Heart right ventricle (tissue), 16 donors: ENCODE measurements around the gene TOMM5. TPM values are rescaled to one million over a fixed set of nuclear protein-coding genes. Genes with fewer than 3 reads are reported as not detected.

Experiments used
- ATAC-seq, 8 donors: fragments of 200-7000 bp; cut with Tn5 transposase; one replicate each; pipeline ENCODE4 v1.9.1; 2020; ENCODE audit warnings: mild to moderate bottlenecking in 8 of 8, moderate library complexity in 8 of 8, moderate number of reproducible peaks in 1 of 8
- DNase-seq, 2 donors: peaks; one replicate each; pipeline ENCODE4 v3.0.0-alpha.2; 2020
- H3K27ac ChIP-seq, 10 donors: fragments of 200-600 bp; sonication (generic) in 2 of 10; one replicate each; pipeline versions ENCODE4 v1.5.0 to v1.8.0; 2020 to 2022; ENCODE audit warnings: mild to moderate bottlenecking in 3 of 10
- H3K27me3 ChIP-seq, 7 donors: fragments of 200-600 bp; one replicate each; pipeline ENCODE4 v1.8.0; 2021 to 2022; ENCODE audit warnings: mild to moderate bottlenecking in 2 of 7
- H3K36me3 ChIP-seq, 9 donors: fragments of 200-600 bp; sonication (generic) in 1 of 9; one replicate each; pipeline versions ENCODE4 v1.5.0 to v1.8.0; 2020 to 2022; ENCODE audit warnings: mild to moderate bottlenecking in 2 of 9
- H3K4me1 ChIP-seq, 9 donors: fragments of 200-600 bp; sonication (generic) in 1 of 9; one replicate each; pipeline versions ENCODE4 v1.5.0 to v1.8.0; 2020 to 2022; ENCODE audit warnings: mild to moderate bottlenecking in 4 of 9
- H3K4me3 ChIP-seq, 10 donors: fragments of 200-600 bp; sonication (generic) in 2 of 10; one replicate each; pipeline versions ENCODE4 v1.5.0 to v1.8.0; 2020 to 2022; ENCODE audit warnings: mild to moderate bottlenecking in 7 of 10, moderate library complexity in 2 of 10
- H3K9me3 ChIP-seq, 11 donors: fragments of 200-600 bp in 10 of 11; sonication (generic) in 2 of 11; one replicate each; pipeline versions ENCODE4 v1.5.0 to v1.8.0; 2013 to 2022; ENCODE audit warnings: mild to moderate bottlenecking in 2 of 11, control low read depth in 1 of 11, moderate library complexity in 1 of 11
- CTCF ChIP-seq, 9 donors: fragments of 200-600 bp; sonication (generic) in 2 of 9; IDR thresholded peaks; one replicate each; pipeline versions ENCODE4 v1.5.0 to v1.8.0; 2021 to 2022; ENCODE audit warnings: antibody characterized with exemption in 9 of 9, mild to moderate bottlenecking in 5 of 9, moderate library complexity in 1 of 9
- intact Hi-C, 10 donors: fragments of 100-400 bp; cut with DNase I; formaldehyde crosslinking; loops; one replicate each; pipeline versions ENCODE4 v1.11.1 to v1.14.2; 2022
- polyA plus RNA-seq, 2 donors: library from polyadenylated mRNA; stranded (reverse); fragments of 200-250 nt; gene quantifications; one replicate each; pipeline ENCODE4 v1.2.3, GENCODE V29; 2013
- total RNA-seq, 10 donors: library from RNA; stranded (reverse); fragmentation: NEBNext Ultra II Directional in 3 of 10; extraction: Animal tissue kit (Norgen Biotek cat#: 25700) in 3 of 10; gene quantifications; one replicate each; pipeline versions ENCODE4 v1.2.1 to v1.2.4, GENCODE V29; 2021 to 2023
- donor health status: Arrhythmogenic right ventricular cardiomyopathy.
- donor health status: ischemic (EF 13 %, LVEDD 7.1; RV severe dilation, severe dysfunction).
- donor health status: healthy with polysubstance abuse.
- donor health status: DM: no; HTN: yes; CAD: no.
- donor health status: DM: no; HTN: no; CAD: no.
- donor health status: ischemic (EF 25% LVEDD 6.9; RV normal size, moderate dysfunction).
- donor health status: ischemic (EF 25% LVEDD 5.7; RV mildly dilated, moderate dysfunction).
- donor health status: healthy.
- donor health status: DM: yes; HTN: yes; CAD: no.
- donor health status: Ischemic cardiomyopathy.
- donor health status: ischemic (EF 35%, LVEDD 5.7; RV mildly dilated, moderate dysfunction).
- donor health status: nonischemic (EF 11% LVEDD 7.7; RV severe dilation, severe dysfunction).
- donor health status: DM: yes; HTN: yes; CAD: no.
- donor health status: PGD.
- donor health status: ischemic (EF 29% LVEDD 5.4; RV normal size, mild dysfunction).
- donor health status: nonischemic (EF 23%, LVEDD 6.1; RV moderate dilation, normal function).

Gene TOMM5
- total and polyA plus RNA-seq, 12 donors, result 45.7 to 145 (median 52.8) TPM

GRCh38 chr9:37539634-37540033 is 52.8 kb downstream of the TOMM5 start:
- Histone ChIP-seq H3K36me3 (peaks cover 0 to 68% (median 6%) of the 10 kb centered on the region in 9 donors), H3K9me3 (no peaks in the 10 kb centered on the region), H3K4me1 (peaks cover 0 to 11% (median 0%) of the 10 kb centered on the region in 9 donors), H3K27me3 (no peaks in the 10 kb centered on the region), H3K27ac (no peak overlapping the region), H3K4me3 (no peak overlapping the region)
- ATAC-seq (no peak), DNase-seq (no peak)
- TF ChIP-seq CTCF (IDR thresholded peaks at IDR 0.05), result no peak
- intact Hi-C loops, result no loop called here

Other genes with a start within 250 kb of the TOMM5 start
- gene GRHPR, start 169.9 kb downstream of the TOMM5 start, total RNA-seq, result 100 to 1,000 TPM; 101 to 142 (median 114) TPM
- 100 to 1,000 TPM in 1 of 2 donors, 10 to 100 TPM in 1; 61.5 to 151 TPM for gene GRHPR, start 169.9 kb downstream of the TOMM5 start, polyA plus RNA-seq
- 1 to 10 TPM; 5.4 to 7.5 (median 6.3) TPM for gene ZBTB5, start 127.1 kb downstream of the TOMM5 start, total RNA-seq
- gene ZBTB5, start 127.1 kb downstream of the TOMM5 start, polyA plus RNA-seq, result 1 to 10 TPM; 2.1 to 3.9 TPM
- 10 to 100 TPM in 9 of 10 donors, 1 to 10 TPM in 1; 8.5 to 28.8 (median 20.4) TPM for gene POLR1E, start 106.6 kb downstream of the TOMM5 start, total RNA-seq
- gene POLR1E, start 106.6 kb downstream of the TOMM5 start, polyA plus RNA-seq, result 10 to 100 TPM in 1 of 2 donors, 1 to 10 TPM in 1; 5.0 to 16.6 TPM
- gene FBXO10, start 16.2 kb downstream of the TOMM5 start, total RNA-seq, result 1 to 10 TPM; 4.8 to 7.4 (median 5.9) TPM
- 1 to 10 TPM; 2.3 to 3.3 TPM for gene FBXO10, start 16.2 kb downstream of the TOMM5 start, polyA plus RNA-seq
- gene FRMPD1, start 58.4 kb upstream of the TOMM5 start, total RNA-seq, result 1 to 10 TPM in 3 of 10 donors, under 1 TPM in 7; 0.38 to 1.7 (median 0.67) TPM
- gene FRMPD1, start 58.4 kb upstream of the TOMM5 start, polyA plus RNA-seq, result under 1 TPM; 0.03 to 0.22 TPM
- gene TRMT10B, start 161.2 kb upstream of the TOMM5 start, total RNA-seq, result 1 to 10 TPM; 2.6 to 6.5 (median 3.6) TPM
- gene TRMT10B, start 161.2 kb upstream of the TOMM5 start, polyA plus RNA-seq, result 1 to 10 TPM; 3.0 to 5.9 TPM
- 10 to 100 TPM in 9 of 10 donors, 1 to 10 TPM in 1; 7.5 to 15.2 (median 12.8) TPM for gene EXOSC3, start 192.5 kb upstream of the TOMM5 start, total RNA-seq
- gene EXOSC3, start 192.5 kb upstream of the TOMM5 start, polyA plus RNA-seq, result 10 to 100 TPM in 1 of 2 donors, 1 to 10 TPM in 1; 7.3 to 20.2 TPM
- 10 to 100 TPM; 16.1 to 23.4 (median 19.6) TPM for gene DCAF10, start 208.2 kb upstream of the TOMM5 start, total RNA-seq
- gene DCAF10, start 208.2 kb upstream of the TOMM5 start, polyA plus RNA-seq, result 1 to 10 TPM; 5.6 to 9.1 TPM